A673 (cell line): ENCODE measurements around the gene LYRM4.

Experiments
- EZH2 ChIP-seq: fragments of 200-600 bp; sonication (generic); IDR thresholded peaks from 2 replicates; pipeline ENCODE4 v1.6.1; 2017; ENCODE audit warnings: borderline replicate concordance, low read depth, mild to moderate bottlenecking, mixed read lengths, antibody characterized with exemption, low read length; ENCODE audit not compliant: poor library complexity, severe bottlenecking
- TF ChIP-seq, protein P1 (sequence below): fragments of 300-800, 200-600 bp; sonication (generic); conservative IDR thresholded peaks from 2 replicates; pipeline ENCODE4 v1.5.1; 2017; ENCODE audit warnings: low read depth, mild to moderate bottlenecking, antibody characterized with exemption, low read length, moderate library complexity, mixed read lengths

DNA sequence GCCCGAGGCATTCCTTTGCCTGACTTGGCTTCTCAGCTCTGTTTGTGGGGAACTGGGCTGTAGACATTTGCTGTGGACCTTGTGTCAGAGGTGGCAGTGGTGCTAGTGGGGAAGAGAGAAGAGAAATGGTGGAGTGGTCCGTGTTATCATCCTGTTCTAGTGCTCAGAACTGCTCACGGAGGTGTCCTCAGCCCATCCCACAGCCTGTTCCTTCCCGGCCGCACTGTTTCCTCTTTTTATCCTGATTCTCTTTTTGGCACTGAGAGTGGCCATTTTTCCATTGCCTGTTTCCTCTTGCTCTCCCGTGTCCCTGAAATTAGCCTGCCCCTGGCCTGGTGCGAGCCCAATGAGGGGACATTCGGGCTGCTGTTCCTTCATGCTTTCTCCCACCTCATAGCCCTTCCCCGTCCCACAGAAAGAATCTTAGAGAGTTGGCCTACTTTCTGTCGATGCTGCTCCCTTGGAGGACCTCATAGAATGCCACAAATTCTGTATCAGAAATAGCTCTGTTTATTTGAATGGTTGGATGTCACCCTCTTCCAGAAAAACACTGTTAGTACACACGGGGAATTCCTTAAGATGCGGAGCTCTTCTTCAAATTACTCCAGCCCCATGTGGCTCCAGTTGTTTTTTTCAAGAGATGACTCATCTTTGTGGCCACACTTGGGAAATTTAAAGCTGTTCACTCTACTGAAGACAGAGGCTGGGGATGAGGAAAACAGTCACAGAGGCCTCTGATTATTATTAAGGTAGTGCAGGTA, 26.6 kb upstream of the LYRM4 start:
- TF ChIP-seq, protein P1, sequence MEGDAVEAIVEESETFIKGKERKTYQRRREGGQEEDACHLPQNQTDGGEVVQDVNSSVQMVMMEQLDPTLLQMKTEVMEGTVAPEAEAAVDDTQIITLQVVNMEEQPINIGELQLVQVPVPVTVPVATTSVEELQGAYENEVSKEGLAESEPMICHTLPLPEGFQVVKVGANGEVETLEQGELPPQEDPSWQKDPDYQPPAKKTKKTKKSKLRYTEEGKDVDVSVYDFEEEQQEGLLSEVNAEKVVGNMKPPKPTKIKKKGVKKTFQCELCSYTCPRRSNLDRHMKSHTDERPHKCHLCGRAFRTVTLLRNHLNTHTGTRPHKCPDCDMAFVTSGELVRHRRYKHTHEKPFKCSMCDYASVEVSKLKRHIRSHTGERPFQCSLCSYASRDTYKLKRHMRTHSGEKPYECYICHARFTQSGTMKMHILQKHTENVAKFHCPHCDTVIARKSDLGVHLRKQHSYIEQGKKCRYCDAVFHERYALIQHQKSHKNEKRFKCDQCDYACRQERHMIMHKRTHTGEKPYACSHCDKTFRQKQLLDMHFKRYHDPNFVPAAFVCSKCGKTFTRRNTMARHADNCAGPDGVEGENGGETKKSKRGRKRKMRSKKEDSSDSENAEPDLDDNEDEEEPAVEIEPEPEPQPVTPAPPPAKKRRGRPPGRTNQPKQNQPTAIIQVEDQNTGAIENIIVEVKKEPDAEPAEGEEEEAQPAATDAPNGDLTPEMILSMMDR = no peak
- no peak for TF ChIP-seq EZH2
